Limb (tissue), 2 donors: ENCODE data around the gene DDX42.
"Not testable (repeated sequence)": the region's sequence is repeated elsewhere in the genome, so short reads cannot be mapped to it uniquely, and the experiment has no call there.

ENCODE experiments used
- DNase-seq, 2 donors: peaks; one replicate each; pipeline ENCODE4 v3.0.0-alpha.2; 2016; ENCODE audit errors: extremely low spot score in 2 of 2

Gene DDX42

GRCh38 chr17:63774969-63775265 is 947 bp downstream of the DDX42 start:
- DNase-seq = no peak

- DNase-seq = no peak
These were observed 1.4 kb downstream of the DDX42 start for GRCh38 chr17:63775420-63775819.

GRCh38 chr17:63780507-63780906 is 6.5 kb downstream of the DDX42 start:
- no peak for DNase-seq

GRCh38 chr17:63780928-63781327 is 7.0 kb downstream of the DDX42 start:
- no peak for DNase-seq

- DNase-seq = no peak
These were observed 9.6 kb downstream of the DDX42 start for GRCh38 chr17:63783522-63783921.

DNA sequence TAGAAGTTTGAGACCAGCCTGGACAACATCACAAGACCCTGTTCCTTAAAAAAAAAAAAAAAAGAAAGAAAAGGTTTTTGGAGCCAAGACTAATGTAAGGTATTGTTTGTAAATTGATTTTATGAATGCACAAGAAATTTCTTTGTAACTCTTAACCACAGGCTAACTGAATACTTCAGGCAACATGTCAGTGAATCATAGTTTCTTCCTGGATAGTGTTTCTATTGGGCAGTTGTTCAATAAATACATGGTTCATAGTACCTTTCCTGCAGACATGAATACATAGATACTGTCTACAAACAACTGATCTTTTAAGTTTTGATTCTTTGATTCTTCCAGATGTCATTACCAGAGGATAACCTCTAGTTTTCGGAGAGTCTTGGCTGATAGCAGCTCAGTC is 11.6 kb downstream of the DDX42 start:
- DNase-seq = no peak

GRCh38 chr17:63786117-63786516 is 12.1 kb downstream of the DDX42 start:
- no peak for DNase-seq

- no peak for DNase-seq
These were observed 13.2 kb downstream of the DDX42 start for GRCh38 chr17:63786971-63787711.

GRCh38 chr17:63790057-63790456 is 16.1 kb downstream of the DDX42 start:
- DNase-seq = no peak

DNA sequence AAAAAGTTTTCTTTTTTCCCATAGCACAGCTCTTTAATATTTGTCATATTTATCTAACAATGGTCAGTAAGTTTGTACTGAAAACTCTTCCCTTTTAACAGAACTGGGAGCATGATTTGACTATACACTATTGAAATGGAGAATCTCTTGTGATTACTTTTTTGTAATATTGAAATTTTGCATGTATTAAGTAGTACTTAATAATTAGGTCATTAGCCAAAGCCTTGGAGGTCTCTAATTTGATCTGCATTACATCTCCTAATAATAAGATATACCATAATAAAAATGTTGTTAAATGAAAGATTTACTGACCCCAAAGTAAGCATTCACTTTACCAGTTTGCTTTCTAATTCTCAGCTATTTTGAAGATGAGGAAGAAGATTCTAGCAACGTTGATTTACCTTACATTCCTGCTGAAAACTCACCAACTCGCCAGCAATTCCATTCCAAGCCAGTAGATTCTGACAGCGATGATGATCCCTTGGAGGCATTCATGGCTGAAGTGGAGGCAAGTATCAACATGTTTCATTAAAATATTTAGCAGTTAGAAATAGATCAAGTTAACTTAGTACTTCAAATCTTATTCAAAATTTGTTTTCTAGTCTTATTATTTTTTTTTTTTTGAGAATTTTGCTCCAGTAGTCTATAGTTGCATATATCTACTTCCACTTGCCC is 18.2 kb downstream of the DDX42 start:
- DNase-seq = no peak

DNA sequence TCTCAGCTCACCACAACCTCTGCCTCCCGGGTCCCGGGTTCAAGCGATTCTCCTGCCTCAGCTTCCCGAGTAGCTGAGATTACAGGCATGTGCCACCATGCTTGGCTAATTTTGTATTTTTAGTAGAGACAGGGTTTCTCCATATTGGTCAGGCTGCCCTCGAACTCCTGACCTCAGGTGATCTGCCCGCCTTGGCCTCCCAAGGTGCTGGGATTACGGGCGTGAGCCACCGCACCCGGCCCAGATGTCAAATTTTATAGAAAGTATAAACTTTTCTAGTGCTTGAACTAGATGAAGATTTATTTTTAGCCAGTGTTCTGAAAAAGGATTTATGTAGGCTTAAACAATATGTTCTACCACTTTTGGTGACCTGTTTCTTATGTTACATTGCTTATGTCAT is 22.4 kb downstream of the DDX42 start:
- not testable (repeated sequence) for DNase-seq

DNA sequence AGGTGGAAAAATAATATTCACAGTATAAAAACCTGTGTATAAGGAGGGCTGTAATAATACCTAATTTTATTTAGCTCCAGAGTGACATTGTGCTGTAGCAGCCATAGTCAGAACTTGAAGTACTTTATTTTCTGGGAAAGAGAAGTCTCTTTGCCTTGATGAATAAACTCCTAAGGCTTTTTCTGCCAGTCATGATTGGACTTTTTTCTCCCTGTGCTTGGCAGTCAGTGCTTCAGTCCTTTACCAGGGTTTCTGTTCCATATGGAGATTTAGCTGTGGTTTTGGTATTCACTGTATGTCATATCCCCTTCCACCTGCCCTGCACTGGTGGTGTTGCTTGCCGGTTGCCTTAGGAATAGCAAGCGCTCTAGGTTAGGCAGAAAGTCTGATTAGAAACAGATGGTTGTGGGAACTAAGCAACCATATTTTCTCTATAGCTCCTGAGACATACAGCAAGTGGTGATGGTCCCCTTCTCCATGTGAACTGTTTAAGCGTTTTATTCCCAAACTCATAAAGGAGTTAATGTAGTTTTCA is 24.7 kb downstream of the DDX42 start:
- DNase-seq = no peak

DNA sequence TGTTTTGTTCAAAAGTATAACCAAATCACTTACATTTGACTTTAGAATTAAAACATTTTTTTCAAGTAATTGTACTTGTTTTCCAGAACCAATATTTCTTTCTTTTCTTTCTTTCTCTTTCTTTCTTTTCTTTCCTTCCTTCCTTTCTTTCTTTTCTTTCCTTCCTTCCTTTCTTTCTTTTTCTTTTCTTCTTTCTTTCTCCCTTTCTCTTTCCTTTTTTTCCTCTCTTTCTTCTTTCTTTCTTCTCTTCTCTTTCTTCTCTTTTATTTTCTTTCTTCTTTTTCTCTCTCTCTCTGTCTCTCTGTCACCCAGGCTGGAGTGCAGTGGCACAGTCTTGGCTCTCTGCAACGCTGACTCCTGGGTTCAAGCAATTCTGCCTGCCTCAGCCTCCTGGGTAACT is 26.8 kb downstream of the DDX42 start:
- DNase-seq = no peak

- DNase-seq = no peak
These were observed 30.4 kb downstream of the DDX42 start for GRCh38 chr17:63804328-63804727.

DNA sequence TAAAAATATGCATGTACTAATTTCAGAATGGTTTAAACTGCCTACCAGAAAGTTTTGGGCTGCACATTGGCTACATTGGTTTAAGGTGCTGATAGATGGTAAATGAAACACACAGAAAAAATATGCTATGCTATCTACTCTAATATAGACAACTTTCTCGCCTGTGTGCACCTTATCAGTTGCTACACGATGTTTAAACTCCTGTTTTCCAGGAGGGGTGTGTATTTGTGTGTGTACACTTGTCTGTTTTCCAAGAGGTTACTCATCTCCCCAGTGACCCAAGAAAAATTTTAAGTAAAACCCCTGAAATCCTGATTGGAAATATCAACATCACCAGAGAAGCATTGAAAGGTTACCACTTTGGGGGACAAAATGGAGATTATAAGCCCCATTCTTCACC is 31.6 kb downstream of the DDX42 start:
- no peak for DNase-seq

DNA sequence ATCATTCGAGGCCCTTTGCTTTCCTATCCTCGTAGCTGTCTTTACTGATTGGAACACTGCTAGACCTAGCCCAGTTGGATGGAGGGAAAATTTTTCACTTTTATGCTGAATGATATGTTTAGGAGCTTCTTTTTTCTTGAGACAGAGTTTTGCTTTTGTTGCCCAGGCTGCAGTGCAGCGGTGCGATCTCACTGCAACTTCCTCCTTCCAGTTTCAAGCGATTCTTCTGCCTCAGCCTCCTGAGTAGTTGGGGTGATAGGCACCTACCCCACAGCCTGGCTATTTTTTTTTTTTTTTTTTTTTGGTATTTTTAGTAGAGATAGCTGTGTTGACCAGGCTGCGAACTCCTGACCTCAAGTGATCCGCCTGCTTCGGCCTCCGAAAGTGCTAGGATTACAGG is 36.0 kb downstream of the DDX42 start:
- no peak for DNase-seq

DNA sequence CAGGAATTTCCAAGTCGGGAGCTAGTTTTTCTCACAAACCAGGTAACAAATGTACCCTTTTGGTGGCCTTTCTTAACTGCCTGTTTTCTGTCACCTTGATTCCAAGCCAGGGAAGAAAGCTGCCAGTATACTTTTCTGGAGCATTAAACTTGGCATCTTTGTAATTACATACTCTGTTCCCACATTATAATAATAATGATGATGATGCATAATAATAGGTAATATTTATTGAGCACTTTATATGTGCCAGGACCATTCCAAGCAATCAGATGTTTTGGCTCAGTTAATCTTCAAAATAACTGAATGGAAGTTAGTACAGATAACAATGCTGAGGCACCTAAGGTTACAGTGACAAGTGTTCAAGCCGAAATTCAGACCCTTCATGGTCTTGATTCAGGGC is 42.2 kb downstream of the DDX42 start:
- DNase-seq = no peak

DNA sequence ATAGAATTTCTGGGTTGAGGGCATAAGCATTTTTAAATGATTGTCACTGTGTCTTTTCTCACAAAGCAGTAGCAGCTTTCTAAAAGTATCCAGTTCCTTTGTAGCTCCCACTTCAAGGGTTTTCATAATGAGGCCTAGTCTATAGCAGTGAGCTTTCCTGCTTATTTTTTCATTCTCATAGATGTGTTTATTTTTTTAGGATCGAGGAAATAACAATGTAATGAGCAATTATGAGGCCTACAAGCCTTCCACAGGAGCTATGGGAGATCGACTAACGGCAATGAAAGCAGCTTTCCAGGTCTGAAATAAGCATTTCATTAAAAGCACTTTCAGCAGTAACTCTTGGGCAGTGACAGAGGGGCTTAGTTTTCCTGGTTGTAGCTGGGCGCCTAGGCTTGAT is 42.7 kb downstream of the DDX42 start:
- no peak for DNase-seq

- DNase-seq = no peak
These were observed 43.9 kb downstream of the DDX42 start for GRCh38 chr17:63817736-63818385.

GRCh38 chr17:63819131-63819530 is 45.2 kb downstream of the DDX42 start:
- no peak for DNase-seq

GRCh38 chr17:63819585-63820537 is 45.9 kb downstream of the DDX42 start:
- no peak for DNase-seq
